ENCODE results near the gene ASMTL.
"Not testable (repeated sequence)": the region's sequence is repeated elsewhere in the genome, so short reads cannot be mapped to it uniquely, and the experiment has no call there.

DNA sequence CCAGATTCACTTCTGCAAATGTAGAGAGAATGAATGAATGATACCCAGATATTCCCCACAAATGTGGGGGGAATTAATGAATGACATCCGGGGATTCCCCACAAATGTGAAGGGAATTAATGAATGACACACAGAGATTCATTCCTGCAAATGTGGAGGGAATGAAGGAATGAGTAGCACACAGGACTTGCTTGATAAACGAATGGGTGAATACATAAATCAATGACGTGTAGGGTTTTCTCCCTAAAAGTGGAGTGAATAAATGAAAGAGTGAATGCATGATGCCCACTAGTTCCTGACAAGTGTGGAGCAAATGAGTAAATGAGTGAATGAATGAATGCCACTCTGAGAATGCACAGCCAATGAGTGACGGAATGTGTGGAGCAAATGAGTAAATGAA lies 38.5 kb upstream of the ASMTL start:
- not testable (repeated sequence) for TF ChIP-seq CTCF (conservative IDR thresholded peaks at IDR 0.05; ENCODE audit: low read depth in 2 of 2); EZH2 (IDR thresholded peaks at IDR 0.05; ENCODE audit: low read depth, unreplicated experiment); CREB1 (CRISPR knock-in tag; IDR thresholded peaks at IDR 0.05; ENCODE audit: low read depth); POLR2AphosphoS5 (IDR thresholded peaks at IDR 0.05; ENCODE audit: low read depth); EZH2phosphoT487 (IDR thresholded peaks at IDR 0.05; ENCODE audit: unreplicated experiment); STAT1 (IDR thresholded peaks at IDR 0.05; ENCODE audit: unreplicated experiment); JUNB (IDR thresholded peaks at IDR 0.05; ENCODE audit: unreplicated experiment); ZNF114 (CRISPR knock-in tag; IDR thresholded peaks at IDR 0.05); ZNF462 (CRISPR knock-in tag; IDR thresholded peaks at IDR 0.05)
- TF ChIP-seq, protein P1, sequence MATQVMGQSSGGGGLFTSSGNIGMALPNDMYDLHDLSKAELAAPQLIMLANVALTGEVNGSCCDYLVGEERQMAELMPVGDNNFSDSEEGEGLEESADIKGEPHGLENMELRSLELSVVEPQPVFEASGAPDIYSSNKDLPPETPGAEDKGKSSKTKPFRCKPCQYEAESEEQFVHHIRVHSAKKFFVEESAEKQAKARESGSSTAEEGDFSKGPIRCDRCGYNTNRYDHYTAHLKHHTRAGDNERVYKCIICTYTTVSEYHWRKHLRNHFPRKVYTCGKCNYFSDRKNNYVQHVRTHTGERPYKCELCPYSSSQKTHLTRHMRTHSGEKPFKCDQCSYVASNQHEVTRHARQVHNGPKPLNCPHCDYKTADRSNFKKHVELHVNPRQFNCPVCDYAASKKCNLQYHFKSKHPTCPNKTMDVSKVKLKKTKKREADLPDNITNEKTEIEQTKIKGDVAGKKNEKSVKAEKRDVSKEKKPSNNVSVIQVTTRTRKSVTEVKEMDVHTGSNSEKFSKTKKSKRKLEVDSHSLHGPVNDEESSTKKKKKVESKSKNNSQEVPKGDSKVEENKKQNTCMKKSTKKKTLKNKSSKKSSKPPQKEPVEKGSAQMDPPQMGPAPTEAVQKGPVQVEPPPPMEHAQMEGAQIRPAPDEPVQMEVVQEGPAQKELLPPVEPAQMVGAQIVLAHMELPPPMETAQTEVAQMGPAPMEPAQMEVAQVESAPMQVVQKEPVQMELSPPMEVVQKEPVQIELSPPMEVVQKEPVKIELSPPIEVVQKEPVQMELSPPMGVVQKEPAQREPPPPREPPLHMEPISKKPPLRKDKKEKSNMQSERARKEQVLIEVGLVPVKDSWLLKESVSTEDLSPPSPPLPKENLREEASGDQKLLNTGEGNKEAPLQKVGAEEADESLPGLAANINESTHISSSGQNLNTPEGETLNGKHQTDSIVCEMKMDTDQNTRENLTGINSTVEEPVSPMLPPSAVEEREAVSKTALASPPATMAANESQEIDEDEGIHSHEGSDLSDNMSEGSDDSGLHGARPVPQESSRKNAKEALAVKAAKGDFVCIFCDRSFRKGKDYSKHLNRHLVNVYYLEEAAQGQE (IDR thresholded peaks at IDR 0.05; ENCODE audit: unreplicated experiment): not testable (repeated sequence)

Data from GM23338 (cell line).